ENCODE results near the gene RHOT2. TPM values are rescaled to one million over a fixed set of nuclear protein-coding genes. Genes with fewer than 3 reads are reported as not detected.

Gene RHOT2
- polyA plus RNA-seq, 1 donor (not counting 4 experiments of a cell fraction or from before 2014, with no cell fraction given), result 58.7 TPM

GRCh38 chr16:620700-621525, 47.0 kb upstream of the RHOT2 start:
- no peaks in the 10 kb centered on the region for H3K9me1 ChIP-seq (ENCODE audit: control insufficient read depth, extremely low read depth, insufficient read depth, low read length)
- peaks cover 21% of the 10 kb centered on the region for H3K27me3 ChIP-seq (ENCODE audit: control insufficient read depth, extremely low read depth, insufficient read depth, low read length)
- TF ChIP-seq EZH2 (IDR thresholded peaks at IDR 0.05; ENCODE audit: low read length), result no peak
- TF ChIP-seq CTCF (optimal IDR thresholded peaks at IDR 0.05 in 1 of 3, IDR thresholded peaks at IDR 0.05 in 1 of 3, conservative IDR thresholded peaks at IDR 0.05 in 1 of 3; ENCODE audit: extremely low read depth in 1 of 3, insufficient read depth in 2 of 3, low read length in 3 of 3), result no peak
- dilution Hi-C loops (cut with MboI; ENCODE audit: extremely low pct_ligation_motif_present, low sequenced_read_pairs), result no loop called here
- H2AFZ ChIP-seq (ENCODE audit: control insufficient read depth, low read length), result no peak overlapping the region
- no peak overlapping the region for H3K27ac ChIP-seq (ENCODE audit: control insufficient read depth, insufficient read depth, low read length)
- FAIRE-seq (no peak), DNase-seq (ENCODE audit: low read depth, low spot score) (no peak)
- H3K4me3 ChIP-seq (ENCODE audit: control insufficient read depth in 2 of 3, extremely low read depth in 1 of 3, insufficient read depth in 2 of 3, low read depth in 1 of 3, low read length in 3 of 3), result no peak overlapping the region
- peaks cover 20% of the 10 kb centered on the region for H3K4me1 ChIP-seq (ENCODE audit: control insufficient read depth, extremely low read depth, insufficient read depth, low read length)
- H4K20me1 ChIP-seq (ENCODE audit: control insufficient read depth, extremely low read depth, insufficient read depth, low read length), result peaks cover 11% of the 10 kb centered on the region
- no peak overlapping the region for H3K9ac ChIP-seq (ENCODE audit: control insufficient read depth, extremely low read depth, insufficient read depth, low read length)
- H3K9me3 ChIP-seq (ENCODE audit: control insufficient read depth, low read depth, low read length), result no peaks in the 10 kb centered on the region
- peaks cover 0 to 1% of the 10 kb centered on the region in 2 experiments for H3K36me3 ChIP-seq (ENCODE audit: control insufficient read depth in 2 of 2, extremely low read depth in 1 of 2, insufficient read depth in 2 of 2, low read length in 2 of 2)
- H3K79me2 ChIP-seq (ENCODE audit: control insufficient read depth, insufficient read depth, low read length), result no peaks in the 10 kb centered on the region
- H3K4me2 ChIP-seq (ENCODE audit: control insufficient read depth, extremely low read depth, insufficient read depth, low read depth, low read length), result no peak overlapping the region

- no peak for TF ChIP-seq EZH2 (IDR thresholded peaks at IDR 0.05; ENCODE audit: low read length)
- TF ChIP-seq CTCF (optimal IDR thresholded peaks at IDR 0.05 in 1 of 3, IDR thresholded peaks at IDR 0.05 in 1 of 3, conservative IDR thresholded peaks at IDR 0.05 in 1 of 3; ENCODE audit: extremely low read depth in 1 of 3, insufficient read depth in 2 of 3, low read length in 3 of 3), result no peak
- FAIRE-seq, result no peak
- H3K9me3 ChIP-seq (ENCODE audit: control insufficient read depth, low read depth, low read length), result no peaks in the 10 kb centered on the region
- peak overlapping the region; percentile 22 for H3K9ac ChIP-seq (ENCODE audit: control insufficient read depth, extremely low read depth, insufficient read depth, low read length)
- no peak for DNase-seq (ENCODE audit: low read depth, low spot score)
- peaks cover 21% of the 10 kb centered on the region for H3K27me3 ChIP-seq (ENCODE audit: control insufficient read depth, extremely low read depth, insufficient read depth, low read length)
- dilution Hi-C loops (cut with MboI; ENCODE audit: extremely low pct_ligation_motif_present, low sequenced_read_pairs), result no loop called here
- H3K27ac ChIP-seq (ENCODE audit: control insufficient read depth, insufficient read depth, low read length), result peak overlapping the region; percentile 26
- peak overlapping the region in 1 of 3 experiments; percentile 59 for H3K4me3 ChIP-seq (ENCODE audit: control insufficient read depth in 2 of 3, extremely low read depth in 1 of 3, insufficient read depth in 2 of 3, low read depth in 1 of 3, low read length in 3 of 3)
- peaks cover 2 to 3% of the 10 kb centered on the region in 2 experiments for H3K36me3 ChIP-seq (ENCODE audit: control insufficient read depth in 2 of 2, extremely low read depth in 1 of 2, insufficient read depth in 2 of 2, low read length in 2 of 2)
- peaks cover 11% of the 10 kb centered on the region for H4K20me1 ChIP-seq (ENCODE audit: control insufficient read depth, extremely low read depth, insufficient read depth, low read length)
- H3K79me2 ChIP-seq (ENCODE audit: control insufficient read depth, insufficient read depth, low read length), result no peaks in the 10 kb centered on the region
- H3K4me1 ChIP-seq (ENCODE audit: control insufficient read depth, extremely low read depth, insufficient read depth, low read length), result peaks cover 25% of the 10 kb centered on the region
- H3K4me2 ChIP-seq (ENCODE audit: control insufficient read depth, extremely low read depth, insufficient read depth, low read depth, low read length), result peak overlapping the region; percentile 84
- H3K9me1 ChIP-seq (ENCODE audit: control insufficient read depth, extremely low read depth, insufficient read depth, low read length), result no peaks in the 10 kb centered on the region
- no peak overlapping the region for H2AFZ ChIP-seq (ENCODE audit: control insufficient read depth, low read length)
Measured at GRCh38 chr16:621526-622105, 46.3 kb upstream of the RHOT2 start.

Measured in keratinocyte (primary cell).